ENCODE data around the gene GARS1.

The GARS1 gene

DNA sequence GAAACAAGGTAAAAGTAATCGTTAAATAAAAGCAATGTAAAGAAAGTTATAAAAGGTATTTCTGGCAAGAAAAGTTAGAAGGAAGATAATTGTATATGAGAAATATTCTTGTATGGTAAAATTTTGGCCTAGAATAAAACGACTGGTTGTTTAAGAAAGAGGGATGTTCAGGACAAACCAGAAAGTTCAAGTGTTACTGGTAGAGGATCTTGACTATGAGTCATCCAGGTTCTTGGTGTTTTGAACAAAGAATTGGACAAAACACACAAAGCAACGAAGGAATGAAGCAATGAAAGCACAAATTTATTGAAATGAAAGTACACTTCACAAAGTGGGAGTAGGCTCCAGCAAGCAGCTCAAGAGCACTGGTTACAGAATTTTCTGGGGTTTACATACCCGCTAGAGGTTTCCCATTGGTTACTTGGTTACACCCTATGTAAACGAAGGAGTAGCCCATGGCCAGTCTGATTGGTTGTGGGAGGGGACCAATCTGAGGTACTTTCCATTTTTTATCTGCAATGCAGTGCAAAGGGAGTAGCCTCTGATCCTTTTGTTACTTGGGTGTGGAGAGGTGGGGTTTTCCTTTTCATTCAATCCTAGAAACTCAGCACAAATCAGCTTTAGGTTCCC lies 22.4 kb upstream of the GARS1 start:
- Histone ChIP-seq H3K27me3 (ENCODE audit: insufficient read depth, poor library complexity, severe bottlenecking) (no peaks in the 10 kb centered on the region), H3K4me3 (ENCODE audit: severe bottlenecking) (no peak overlapping the region), H3K9me3 (ENCODE audit: severe bottlenecking) (peaks cover 4% of the 10 kb centered on the region), H3K27ac (ENCODE audit: poor library complexity, severe bottlenecking) (no peak overlapping the region), H3K4me1 (ENCODE audit: insufficient read depth, poor library complexity, severe bottlenecking) (no peaks in the 10 kb centered on the region), H3K36me3 (ENCODE audit: low read depth) (peaks cover 39% of the 10 kb centered on the region)
- TF ChIP-seq, protein P1, sequence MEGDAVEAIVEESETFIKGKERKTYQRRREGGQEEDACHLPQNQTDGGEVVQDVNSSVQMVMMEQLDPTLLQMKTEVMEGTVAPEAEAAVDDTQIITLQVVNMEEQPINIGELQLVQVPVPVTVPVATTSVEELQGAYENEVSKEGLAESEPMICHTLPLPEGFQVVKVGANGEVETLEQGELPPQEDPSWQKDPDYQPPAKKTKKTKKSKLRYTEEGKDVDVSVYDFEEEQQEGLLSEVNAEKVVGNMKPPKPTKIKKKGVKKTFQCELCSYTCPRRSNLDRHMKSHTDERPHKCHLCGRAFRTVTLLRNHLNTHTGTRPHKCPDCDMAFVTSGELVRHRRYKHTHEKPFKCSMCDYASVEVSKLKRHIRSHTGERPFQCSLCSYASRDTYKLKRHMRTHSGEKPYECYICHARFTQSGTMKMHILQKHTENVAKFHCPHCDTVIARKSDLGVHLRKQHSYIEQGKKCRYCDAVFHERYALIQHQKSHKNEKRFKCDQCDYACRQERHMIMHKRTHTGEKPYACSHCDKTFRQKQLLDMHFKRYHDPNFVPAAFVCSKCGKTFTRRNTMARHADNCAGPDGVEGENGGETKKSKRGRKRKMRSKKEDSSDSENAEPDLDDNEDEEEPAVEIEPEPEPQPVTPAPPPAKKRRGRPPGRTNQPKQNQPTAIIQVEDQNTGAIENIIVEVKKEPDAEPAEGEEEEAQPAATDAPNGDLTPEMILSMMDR (IDR thresholded peaks at IDR 0.05; ENCODE audit: poor library complexity, severe bottlenecking), result no peak
- no peak for ATAC-seq (ENCODE audit: low read depth)
- DNase-seq (ENCODE audit: low spot score), result no peak

DNA sequence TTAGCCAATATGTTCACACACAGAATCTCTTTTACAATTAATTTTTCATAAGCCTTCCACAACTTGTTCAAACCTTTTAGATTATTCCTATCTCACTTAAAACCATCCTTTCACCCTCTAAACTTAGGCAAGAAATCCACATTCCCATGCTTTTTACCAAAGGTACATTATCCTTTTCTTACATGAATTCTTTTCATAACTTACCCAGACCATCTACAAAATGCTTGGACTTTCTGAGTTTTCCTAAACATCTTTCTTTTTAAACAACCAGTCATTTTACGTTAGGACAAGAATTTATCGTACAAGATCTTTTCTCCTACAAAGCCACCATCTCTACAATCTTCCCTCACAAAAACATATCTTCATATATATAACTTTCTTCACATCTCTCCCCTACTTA lies 18.8 kb upstream of the GARS1 start:
- H3K27ac ChIP-seq (ENCODE audit: poor library complexity, severe bottlenecking), result no peak overlapping the region
- no peak overlapping the region for H3K4me3 ChIP-seq (ENCODE audit: severe bottlenecking)
- no peaks in the 10 kb centered on the region for H3K27me3 ChIP-seq (ENCODE audit: insufficient read depth, poor library complexity, severe bottlenecking)
- peaks cover 4% of the 10 kb centered on the region for H3K9me3 ChIP-seq (ENCODE audit: severe bottlenecking)
- no peaks in the 10 kb centered on the region for H3K4me1 ChIP-seq (ENCODE audit: insufficient read depth, poor library complexity, severe bottlenecking)
- DNase-seq (ENCODE audit: low spot score) (no peak), ATAC-seq (ENCODE audit: low read depth) (no peak)
- TF ChIP-seq, protein P1 (IDR thresholded peaks at IDR 0.05; ENCODE audit: poor library complexity, severe bottlenecking), result no peak
- H3K36me3 ChIP-seq (ENCODE audit: low read depth), result peaks cover 48% of the 10 kb centered on the region

DNA sequence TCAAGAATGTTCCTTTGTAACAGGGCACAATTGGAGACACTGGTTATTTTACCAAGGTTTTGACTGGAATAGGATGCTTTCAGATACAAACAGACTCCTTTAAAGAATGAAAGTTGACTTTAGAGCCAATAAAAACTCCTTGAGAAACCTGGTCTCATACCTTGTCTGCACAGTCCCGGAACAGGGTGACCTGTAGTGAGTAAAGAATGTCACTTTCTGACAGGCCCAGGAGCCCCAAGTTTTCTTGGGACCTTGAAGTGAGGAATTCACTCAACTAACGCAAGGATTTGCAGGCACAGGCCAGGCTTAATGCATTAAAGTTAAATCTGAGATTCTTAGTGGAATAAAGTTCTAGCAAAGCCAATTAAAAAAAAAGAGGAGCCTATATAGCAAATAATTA lies 11.5 kb upstream of the GARS1 start:
- ATAC-seq (ENCODE audit: low read depth), result no peak
- Histone ChIP-seq H3K27ac (ENCODE audit: poor library complexity, severe bottlenecking) (no peak overlapping the region), H3K27me3 (ENCODE audit: insufficient read depth, poor library complexity, severe bottlenecking) (no peaks in the 10 kb centered on the region), H3K4me1 (ENCODE audit: insufficient read depth, poor library complexity, severe bottlenecking) (no peaks in the 10 kb centered on the region), H3K4me3 (ENCODE audit: severe bottlenecking) (no peak overlapping the region), H3K36me3 (ENCODE audit: low read depth) (peaks cover 46% of the 10 kb centered on the region), H3K9me3 (ENCODE audit: severe bottlenecking) (no peaks in the 10 kb centered on the region)
- no peak for DNase-seq (ENCODE audit: low spot score)
- TF ChIP-seq, protein P1 (IDR thresholded peaks at IDR 0.05; ENCODE audit: poor library complexity, severe bottlenecking), result no peak

DNA sequence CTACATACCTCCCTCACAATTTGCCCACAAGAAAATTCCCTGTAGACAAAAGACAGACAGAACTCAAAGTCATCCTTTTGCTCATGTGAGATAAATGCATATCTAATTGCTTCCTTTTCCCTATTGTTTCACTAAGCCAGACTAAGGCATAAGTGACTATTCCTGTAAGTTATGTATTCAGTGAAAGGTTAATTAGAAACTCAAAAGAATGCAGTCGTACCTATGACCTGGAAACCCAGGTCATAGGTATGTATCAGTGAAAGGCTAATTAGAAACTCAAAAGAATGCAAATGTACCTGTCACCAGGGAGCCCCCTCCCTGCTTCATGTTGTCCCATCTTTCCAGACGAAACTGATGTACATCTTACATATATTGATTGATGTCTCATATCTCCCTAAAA lies 10.3 kb upstream of the GARS1 start:
- Histone ChIP-seq H3K4me1 (ENCODE audit: insufficient read depth, poor library complexity, severe bottlenecking) (no peaks in the 10 kb centered on the region), H3K4me3 (ENCODE audit: severe bottlenecking) (no peak overlapping the region), H3K9me3 (ENCODE audit: severe bottlenecking) (no peaks in the 10 kb centered on the region), H3K27me3 (ENCODE audit: insufficient read depth, poor library complexity, severe bottlenecking) (no peaks in the 10 kb centered on the region), H3K27ac (ENCODE audit: poor library complexity, severe bottlenecking) (no peak overlapping the region), H3K36me3 (ENCODE audit: low read depth) (peaks cover 51% of the 10 kb centered on the region)
- TF ChIP-seq, protein P1 (IDR thresholded peaks at IDR 0.05; ENCODE audit: poor library complexity, severe bottlenecking), result no peak
- DNase-seq (ENCODE audit: low spot score) (no peak), ATAC-seq (ENCODE audit: low read depth) (no peak)

DNA sequence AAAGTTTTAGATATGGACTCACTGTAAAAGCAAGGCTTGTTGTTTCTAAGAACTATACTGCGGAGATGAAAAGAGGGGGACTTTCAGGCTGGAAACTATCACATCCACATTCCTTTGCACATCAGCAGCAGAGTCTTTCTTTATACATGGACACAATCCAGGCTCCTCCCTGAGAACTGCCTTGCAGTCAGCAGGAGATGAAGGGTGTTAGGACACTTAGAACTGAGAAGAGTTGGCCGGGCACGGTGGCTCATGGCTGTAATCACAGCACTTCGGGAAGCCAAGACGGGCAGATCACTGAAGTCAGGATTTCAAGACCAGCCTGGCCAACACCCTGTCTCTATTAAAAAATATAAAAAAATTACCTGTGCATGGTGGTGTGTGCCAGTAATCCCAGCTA lies 9.7 kb upstream of the GARS1 start:
- DNase-seq (ENCODE audit: low spot score) (no peak), ATAC-seq (ENCODE audit: low read depth) (no peak)
- Histone ChIP-seq H3K9me3 (ENCODE audit: severe bottlenecking) (no peaks in the 10 kb centered on the region), H3K27ac (ENCODE audit: poor library complexity, severe bottlenecking) (no peak overlapping the region), H3K4me3 (ENCODE audit: severe bottlenecking) (no peak overlapping the region), H3K27me3 (ENCODE audit: insufficient read depth, poor library complexity, severe bottlenecking) (no peaks in the 10 kb centered on the region), H3K4me1 (ENCODE audit: insufficient read depth, poor library complexity, severe bottlenecking) (no peaks in the 10 kb centered on the region), H3K36me3 (ENCODE audit: low read depth) (peaks cover 51% of the 10 kb centered on the region)
- TF ChIP-seq, protein P1 (IDR thresholded peaks at IDR 0.05; ENCODE audit: poor library complexity, severe bottlenecking), result no peak

Measured in RWPE2 (cell line).